GM19463 (cell line): Measurements from ENCODE around the gene DGKZ.

Experiments used
- ATAC-seq: cut with Tn5 transposase; IDR thresholded peaks from one replicate; pipeline ENCODE4 v1.9.1; 2021; ENCODE audit warnings: mild to moderate bottlenecking, moderate library complexity; ENCODE audit not compliant: unreplicated experiment

Gene DGKZ

GRCh38 chr11:46427364-46427763 is 80.1 kb downstream of the DGKZ start:
- ATAC-seq: no peak

- ATAC-seq: no peak
Measured at GRCh38 chr11:46429717-46430116, 82.5 kb downstream of the DGKZ start.
